ENCODE measurements around the gene JAML.
"Not testable (repeated sequence)": the region's sequence is repeated elsewhere in the genome, so short reads cannot be mapped to it uniquely, and the experiment has no call there.

The JAML gene

GRCh38 chr11:118215262-118215661 is 9.5 kb downstream of the JAML start:
- DNase-seq: no peak

DNA sequence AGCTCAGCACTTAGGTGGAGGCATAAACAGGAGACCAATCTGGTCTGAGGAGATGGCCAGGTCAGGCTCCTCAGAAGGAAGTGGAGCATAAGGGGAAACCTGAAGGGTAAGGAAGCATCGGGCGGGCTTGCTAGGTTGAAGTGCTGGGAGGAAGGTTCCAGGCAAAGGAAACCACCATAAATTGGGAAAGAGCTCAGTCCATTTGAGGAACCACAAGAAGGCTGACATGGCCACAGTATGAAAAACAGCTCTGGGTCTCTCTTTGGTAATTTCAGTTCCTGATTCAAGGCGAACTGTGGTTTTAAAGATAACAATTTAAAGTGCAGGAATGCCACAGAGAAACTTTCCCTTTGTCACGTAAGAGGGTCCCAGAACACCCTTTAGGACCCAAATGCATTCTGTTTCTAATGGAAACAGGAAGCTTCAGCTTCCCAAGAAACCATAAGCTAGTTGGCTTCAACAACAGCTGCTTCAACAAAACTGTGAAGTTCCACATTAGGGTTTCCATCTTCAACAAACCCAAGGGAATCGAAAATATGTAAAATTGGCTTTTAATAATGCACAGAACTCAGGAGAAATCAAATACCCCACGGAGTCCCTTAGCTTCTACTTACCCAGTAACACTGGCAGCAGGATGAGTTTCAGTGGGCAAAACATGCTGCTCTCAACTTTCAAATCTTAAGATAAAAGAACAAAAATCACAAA is 10.4 kb downstream of the JAML start:
- DNase-seq: no peak

DNA sequence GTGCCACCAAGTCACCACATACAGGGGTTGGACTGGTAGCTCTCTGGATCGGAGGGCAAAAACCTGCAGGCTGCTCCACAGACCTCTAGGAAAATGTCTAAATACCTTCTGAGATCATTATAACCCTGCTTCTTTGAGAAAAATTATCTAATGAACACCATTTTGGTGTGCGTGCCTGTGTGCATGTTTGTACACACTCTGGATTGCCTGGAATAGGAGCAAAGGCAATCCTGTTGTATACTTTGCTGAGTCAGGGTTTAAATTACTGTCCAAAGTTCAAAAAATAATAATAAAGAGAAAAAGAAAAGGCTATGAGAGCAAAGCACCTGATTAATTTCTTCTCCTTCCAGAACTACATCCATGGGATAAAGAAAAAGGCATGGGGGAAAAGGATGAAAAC is 11.0 kb downstream of the JAML start:
- no peak for DNase-seq

GRCh38 chr11:118213201-118213600 is 11.6 kb downstream of the JAML start:
- no peak for DNase-seq

DNA sequence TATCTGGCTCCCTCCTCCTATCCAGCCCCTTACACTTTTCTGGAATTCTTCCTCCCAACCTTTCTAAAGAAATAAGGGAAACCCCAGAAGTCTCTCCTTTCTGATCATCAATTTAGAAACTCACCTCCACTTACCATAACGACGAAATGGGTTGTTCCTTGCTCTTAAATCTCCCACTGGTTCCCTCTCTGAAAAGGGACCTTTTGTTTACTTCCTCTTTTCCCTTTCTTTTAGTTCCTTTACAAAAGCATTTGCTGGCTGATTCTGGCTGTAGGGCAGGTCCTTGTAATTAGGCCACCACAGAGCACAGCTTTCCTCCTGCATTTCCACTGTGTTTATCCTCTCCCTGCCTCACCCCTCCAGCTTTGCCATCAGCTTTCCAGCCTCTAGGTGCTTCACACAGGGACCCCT is 12.0 kb downstream of the JAML start:
- DNase-seq: no peak

DNA sequence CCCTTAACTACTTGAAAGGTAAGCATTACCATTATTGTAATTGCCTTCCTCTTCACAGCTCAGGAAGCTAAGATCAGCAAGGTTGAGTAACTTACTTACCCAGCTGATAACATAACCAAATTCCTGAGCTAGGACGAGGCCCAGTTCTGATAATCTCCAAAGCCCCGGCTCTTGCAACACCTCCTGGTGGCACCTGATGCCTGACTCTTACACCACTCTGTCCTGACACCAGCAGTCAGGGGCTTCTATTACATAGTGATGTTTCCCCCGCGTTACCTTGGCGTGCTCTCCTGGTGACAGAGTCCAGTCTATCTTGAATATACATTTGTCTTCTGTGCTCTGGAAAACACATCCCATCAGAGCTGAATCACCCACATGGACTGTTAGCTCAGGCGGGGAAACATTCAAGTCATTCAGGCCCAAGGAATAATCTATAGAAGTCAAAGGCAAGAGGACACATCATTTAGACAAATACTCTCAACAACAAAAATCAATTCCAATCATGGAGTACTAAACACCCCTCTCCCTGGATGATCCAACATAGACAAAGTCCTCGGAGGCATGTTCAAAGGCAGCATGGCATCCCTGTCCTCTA is 12.6 kb downstream of the JAML start:
- DNase-seq: no peak

DNA sequence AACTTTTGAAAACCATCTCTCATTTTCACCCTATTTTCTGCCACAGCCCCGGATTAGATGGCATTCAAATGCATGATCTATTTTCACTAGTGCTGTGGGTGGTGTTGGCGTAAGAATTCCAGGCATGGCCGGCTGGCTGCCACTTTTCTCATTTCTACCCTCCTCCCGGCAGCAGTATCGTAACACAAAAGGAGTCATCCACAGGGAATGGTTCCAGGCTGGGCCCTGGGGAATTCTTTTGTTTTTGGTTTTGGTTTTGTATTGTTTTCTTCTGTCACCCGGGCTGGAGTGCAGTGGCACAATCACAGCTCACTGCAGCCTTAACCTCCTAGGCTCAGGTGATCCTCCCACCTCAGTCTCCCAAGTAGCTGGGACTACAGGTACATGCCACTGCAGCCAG is 13.8 kb downstream of the JAML start:
- DNase-seq: no peak

GRCh38 chr11:118210323-118210722 is 14.5 kb downstream of the JAML start:
- no peak for DNase-seq

- no peak for DNase-seq
Measured at GRCh38 chr11:118209033-118209432, 15.8 kb downstream of the JAML start.

GRCh38 chr11:118207079-118207478 is 17.7 kb downstream of the JAML start:
- no peak for DNase-seq

- DNase-seq: no peak
Measured at GRCh38 chr11:118206391-118207031, 18.3 kb downstream of the JAML start.

DNA sequence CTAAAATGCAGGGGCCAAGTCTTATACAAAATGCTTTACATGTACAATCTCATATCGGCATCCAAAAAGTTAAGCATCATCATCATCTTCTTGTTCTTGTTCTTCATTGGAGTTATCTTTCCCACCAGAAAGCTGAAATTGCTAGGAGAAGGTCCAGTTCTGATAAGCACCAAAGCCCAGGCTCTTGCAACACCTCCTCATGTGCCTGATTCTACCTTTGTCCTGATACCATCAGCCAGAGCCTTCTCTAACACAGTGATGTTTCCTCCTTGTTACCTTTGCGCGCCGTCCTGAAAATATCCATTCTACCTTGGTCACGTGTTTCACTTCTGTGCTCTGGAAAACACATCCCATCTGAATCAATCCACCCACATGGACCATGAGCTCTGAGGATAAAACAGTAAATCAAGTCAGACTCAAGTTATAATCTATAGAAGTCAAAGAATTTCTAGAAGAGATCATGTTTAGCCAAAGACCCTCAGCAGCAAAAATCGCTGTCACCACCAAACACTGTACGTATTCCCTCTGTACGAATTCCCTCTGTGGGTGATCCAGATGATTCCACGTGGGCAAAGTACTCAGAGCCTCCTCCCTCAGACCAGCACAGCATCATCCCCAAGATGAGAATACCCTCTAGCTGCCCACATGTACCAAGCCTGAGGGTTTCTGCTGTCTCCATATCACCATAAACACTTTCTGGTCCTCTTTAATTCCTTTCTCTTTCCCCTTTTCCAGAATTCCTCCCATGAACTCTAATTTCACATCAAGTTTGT is 19.0 kb downstream of the JAML start:
- DNase-seq: no peak

- no peak for DNase-seq
Measured at GRCh38 chr11:118202599-118203422, 22.0 kb downstream of the JAML start.

DNA sequence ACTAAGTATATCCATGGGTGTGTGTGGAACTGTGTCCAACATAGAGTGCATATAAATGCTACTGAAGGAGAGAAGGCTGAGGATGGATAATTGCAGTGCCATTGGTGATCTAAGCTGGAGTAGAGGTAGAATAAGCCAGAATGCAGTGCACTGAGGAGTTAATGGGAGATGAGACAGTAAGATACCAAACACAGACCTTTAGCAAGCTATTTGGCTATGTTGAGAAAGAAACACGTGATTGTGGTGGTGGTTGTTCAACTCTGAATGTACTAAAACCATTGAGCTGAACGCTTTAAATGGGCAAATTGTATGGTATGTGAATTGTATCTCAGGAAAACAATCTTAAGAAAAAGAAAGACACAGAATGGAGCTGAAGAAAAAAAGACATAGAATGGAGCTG is 22.8 kb downstream of the JAML start:
- no peak for DNase-seq

DNA sequence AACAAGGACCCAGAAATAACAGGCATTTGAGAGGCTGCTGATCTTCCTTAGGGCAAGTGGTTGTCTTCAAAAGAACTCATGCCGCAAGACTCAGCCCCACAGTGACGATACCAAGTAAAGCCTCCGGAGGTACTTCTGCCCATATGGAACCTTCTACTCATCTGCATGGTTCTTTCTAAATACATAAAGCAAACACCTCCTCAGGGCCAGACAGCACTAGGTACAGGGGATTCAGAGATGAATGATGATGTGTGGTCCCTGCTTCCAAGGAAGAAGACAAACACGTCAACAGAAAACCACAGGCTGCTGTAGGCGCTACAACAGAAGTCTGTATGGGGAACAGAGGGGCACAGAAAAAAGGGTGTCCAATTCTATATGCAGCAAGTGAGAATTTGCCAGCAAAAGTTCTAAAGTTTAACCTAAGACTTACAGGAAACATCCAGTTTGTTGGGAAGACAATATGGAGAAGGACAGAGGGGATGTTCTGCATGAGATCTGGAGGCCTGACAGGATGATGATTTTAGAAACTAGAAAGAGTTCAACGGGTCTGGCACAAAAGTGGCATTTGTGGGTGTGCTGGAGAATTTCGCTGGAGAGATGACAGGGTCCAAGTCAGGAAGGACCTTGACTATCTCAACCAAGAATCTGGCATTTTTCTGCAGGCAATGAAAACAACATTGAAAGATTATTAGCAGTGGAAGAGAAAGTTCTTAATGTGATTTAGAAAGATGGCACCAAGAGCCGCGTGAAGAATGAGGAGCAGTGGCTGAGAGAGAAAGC is 23.7 kb downstream of the JAML start:
- DNase-seq: no peak

GRCh38 chr11:118200497-118200896 is 24.3 kb downstream of the JAML start:
- DNase-seq: no peak

- no peak for DNase-seq
Measured at GRCh38 chr11:118199135-118199534, 25.7 kb downstream of the JAML start.

DNA sequence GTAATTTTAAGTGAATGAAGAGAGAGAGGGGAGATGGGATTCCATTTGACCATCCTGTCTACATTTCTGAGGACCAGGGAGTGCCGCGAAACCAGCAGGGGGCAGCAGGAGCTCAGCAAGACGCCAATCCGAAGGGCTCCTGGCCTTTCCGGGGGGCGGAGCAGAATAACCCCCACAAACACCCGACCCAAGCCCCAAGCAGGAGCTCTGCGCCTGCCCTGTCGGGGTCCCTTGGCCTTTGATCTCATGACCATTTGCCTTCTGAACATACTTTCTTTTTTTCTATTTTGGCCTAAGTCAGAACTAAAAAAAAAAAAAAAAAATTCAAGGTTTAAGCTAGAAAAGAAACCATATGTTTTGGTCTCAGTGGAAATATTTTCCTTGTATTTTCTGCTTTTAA is 26.4 kb downstream of the JAML start:
- DNase-seq: no peak

- DNase-seq: no peak
Measured at GRCh38 chr11:118194835-118195627, 29.8 kb downstream of the JAML start.

DNA sequence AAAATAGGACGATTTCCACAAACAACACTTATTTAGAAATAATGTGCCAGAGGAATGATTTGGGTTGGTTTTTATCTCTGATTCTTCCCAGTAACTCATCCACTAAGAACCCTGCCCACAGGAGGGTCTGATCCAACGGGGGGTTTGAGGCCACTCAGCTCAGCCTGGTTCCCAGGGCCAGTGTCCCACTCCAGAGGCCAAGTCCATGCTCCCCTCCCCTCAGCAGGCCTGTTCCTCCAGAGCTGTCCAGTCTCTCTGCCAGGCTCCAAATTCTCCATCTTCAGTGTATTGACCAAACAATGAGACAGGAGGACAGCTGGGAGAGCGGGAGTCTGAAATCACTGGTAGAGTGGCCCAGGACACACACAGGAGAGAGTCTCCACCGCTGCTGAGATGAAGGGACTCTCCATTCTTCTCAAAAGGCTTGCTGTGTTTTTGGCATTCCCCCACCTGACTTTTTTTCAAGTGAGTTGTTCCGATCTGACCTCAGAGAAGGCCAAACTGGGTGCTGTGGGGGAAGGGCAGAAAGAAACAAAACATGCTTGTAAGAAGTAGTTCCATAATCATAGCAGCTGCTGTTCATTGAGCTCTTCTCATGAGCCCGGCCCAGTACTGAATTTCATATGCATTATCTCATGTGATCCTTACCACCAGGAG is 30.8 kb downstream of the JAML start:
- DNase-seq: no peak

GRCh38 chr11:118192817-118193216 is 32.0 kb downstream of the JAML start:
- not testable (repeated sequence) for DNase-seq

Measured in NCI-H1048 (cell line).